HG03039 (cell line): ENCODE results near the gene TNFRSF1A.
"Not testable (repeated sequence)": the region's sequence is repeated elsewhere in the genome, so short reads cannot be mapped to it uniquely, and the experiment has no call there.

ENCODE experiments used
- ATAC-seq: cut with Tn5 transposase; IDR thresholded peaks from one replicate; pipeline ENCODE4 v1.9.1; 2021; ENCODE audit warnings: mild to moderate bottlenecking, moderate library complexity; ENCODE audit not compliant: unreplicated experiment

The TNFRSF1A gene

GRCh38 chr12:6338536-6338935, 3.3 kb downstream of the TNFRSF1A start:
- not testable (repeated sequence) for ATAC-seq

DNA sequence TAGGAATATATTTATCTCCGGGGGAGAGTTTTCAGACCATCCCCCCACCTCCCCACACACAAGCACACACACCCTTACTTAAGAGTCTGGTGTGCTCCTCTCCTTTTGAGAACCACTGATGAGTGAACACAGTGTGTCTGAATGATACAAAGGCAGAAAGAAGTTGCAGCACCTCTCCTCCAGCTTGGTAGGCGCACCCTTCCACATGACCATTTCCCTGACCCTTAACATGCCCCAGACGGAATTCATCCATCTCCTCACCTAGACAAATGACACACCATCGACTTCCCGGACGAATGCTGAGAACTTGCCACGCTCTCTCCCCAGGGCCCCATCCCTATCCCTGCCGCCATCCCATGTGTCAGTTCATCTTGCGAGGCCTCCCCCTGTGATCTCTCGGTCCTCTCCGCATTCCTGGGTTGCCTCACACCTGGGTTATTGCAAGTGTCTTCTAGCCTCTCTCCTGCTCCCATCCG, 3.9 kb downstream of the TNFRSF1A start:
- ATAC-seq = no peak

- no peak for ATAC-seq
Observed at GRCh38 chr12:6336889-6337853, 4.7 kb downstream of the TNFRSF1A start.

DNA sequence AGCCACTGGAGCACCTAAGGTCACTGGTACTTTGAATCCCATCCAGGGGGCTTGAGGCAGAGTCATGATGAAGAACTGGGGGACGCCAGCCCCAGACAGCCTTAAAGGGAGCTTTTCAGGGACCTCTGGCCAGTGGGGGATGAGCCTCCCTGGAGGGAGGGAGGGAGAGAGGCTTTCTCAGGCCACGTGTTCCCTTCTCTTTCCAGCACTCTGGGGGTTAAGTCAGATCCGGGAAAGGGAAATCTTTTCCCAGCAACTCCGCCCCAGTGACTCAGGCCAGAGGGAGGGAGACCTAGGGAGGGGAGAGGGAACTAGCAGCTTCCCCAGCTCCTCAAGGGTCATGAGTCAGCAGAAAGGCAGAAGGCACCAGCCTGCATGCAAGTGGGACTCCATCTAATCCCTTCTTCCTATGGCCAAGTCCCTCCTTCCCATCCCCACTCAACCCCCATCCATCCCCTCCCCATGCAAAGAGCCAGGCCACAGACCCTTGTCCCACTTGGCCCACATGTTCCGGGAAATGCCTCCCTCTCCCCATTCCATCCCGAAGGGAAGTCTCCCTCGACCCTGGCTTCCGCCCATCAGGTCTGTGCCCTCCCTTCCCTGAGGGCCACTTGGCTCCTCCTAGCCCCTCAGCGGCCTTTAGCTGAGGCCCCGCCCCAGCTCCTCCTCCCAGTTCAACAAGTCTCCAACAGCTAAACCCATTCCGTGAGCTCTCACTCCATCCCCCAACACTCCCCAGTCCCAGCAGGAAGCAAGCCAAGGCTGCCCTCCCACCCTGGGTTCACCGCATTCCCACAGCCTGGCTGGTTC, 5.6 kb downstream of the TNFRSF1A start:
- no peak for ATAC-seq

DNA sequence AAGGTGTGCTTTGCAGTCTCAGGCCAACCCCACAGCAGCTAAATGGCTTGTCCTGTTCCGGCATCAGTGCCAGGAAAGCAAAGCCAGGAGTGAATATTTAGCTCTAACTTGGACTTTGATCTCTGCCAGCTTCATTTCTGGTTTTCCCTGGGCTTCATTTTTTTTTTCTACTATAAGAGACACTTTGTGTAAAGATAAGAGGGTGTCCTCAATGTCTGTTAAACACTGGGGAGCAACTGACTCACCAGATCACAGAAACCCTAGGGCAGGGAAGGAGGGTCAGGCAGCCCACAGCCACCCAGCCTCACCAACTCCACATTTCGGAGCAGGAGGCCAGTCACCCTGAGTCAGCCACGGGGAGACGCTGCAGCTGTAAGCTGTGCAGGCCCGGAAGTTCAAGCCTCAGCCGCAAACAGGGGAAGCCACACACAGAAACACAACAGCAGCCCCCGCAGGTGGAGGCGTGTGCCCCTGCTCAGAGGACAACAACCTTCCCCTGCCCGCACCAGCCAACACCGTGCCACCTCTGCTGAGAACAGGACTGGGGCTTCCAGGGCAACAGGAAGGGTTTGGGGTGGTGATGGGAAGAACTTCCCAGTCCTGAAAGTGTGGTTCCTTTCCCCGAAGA, 6.3 kb downstream of the TNFRSF1A start:
- peak; percentile 50 for ATAC-seq

DNA sequence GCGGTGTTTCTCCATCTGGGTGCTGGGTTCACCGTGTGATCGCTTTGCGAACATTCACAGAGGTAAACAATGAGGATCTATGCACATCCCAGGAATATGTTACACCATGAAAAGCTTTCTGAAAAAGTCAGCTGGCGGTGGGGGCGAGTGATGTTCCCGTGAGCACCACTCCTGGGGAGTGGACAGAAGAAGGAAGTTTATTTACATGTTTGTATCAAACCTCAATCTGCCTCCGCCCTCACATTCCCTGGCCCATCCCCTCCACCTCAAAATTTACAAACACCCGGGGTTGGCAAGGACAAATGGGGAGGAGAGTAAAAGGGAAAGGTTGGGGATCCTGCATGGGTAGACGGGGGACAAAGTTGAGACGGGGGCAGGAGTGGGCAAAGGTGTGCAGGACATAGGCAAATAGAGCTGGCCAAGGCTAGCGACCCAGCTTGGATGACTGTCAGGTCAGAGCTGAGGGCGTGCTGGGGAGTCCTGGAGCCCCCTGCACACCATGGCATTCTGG, 6.9 kb downstream of the TNFRSF1A start:
- ATAC-seq = no peak

DNA sequence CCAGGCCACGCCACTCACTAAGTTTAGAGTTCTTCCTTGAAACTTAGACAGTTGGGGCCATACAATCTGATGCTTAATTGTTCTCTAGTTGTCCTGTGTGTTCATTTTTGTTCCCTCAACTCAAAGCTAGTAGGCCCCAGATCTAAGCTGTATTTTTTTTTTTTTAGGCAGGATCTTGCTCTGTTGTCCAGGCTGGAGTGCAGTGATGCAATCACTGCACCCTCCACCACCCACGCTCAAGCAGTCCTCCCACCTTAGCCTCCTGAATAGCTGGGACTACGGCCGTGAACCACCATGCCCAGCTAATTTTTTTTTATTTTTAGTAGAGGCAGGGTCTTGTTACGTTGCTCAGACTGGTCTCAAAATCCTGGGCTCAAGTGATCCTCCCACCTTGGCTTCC, 7.5 kb downstream of the TNFRSF1A start:
- ATAC-seq = no peak

DNA sequence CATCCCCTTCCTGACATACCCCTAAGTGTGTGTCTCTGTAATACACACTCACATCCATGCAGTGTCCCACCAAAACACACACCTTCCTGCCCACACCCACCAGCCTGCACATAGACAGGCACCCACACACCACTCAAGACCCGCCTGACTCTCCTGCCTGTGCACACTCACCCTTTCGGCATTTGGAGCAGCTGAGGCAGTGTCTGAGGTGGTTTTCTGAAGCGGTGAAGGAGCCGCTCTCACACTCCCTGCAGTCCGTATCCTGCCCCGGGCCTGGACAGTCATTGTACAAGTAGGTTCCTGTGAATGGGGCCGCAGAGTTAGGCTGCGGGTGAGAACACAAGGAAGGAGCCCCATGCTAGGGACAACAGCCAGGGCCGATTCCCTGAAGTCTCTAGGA, 8.3 kb downstream of the TNFRSF1A start:
- ATAC-seq = no peak

DNA sequence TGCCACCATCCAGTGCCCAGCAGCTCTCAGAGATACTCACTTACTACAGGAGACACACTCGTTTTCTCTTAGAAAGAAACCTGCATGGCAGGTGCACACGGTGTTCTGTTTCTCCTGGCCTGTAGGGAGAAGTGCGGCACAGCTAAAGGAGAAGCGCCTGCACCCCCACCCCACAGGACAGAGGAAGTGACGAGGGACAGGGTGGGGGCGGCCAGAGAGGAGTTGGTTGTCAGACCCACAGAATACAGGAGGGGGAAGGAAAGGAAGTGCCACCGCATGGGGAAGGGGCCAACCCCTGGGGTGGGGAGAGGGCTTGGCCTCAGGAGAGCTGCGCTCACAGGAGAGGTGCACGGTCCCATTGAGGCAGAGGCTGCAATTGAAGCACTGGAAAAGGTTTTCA, 8.8 kb downstream of the TNFRSF1A start:
- ATAC-seq = no peak

- ATAC-seq = no peak
Observed at GRCh38 chr12:6332459-6332858, 9.4 kb downstream of the TNFRSF1A start.

DNA sequence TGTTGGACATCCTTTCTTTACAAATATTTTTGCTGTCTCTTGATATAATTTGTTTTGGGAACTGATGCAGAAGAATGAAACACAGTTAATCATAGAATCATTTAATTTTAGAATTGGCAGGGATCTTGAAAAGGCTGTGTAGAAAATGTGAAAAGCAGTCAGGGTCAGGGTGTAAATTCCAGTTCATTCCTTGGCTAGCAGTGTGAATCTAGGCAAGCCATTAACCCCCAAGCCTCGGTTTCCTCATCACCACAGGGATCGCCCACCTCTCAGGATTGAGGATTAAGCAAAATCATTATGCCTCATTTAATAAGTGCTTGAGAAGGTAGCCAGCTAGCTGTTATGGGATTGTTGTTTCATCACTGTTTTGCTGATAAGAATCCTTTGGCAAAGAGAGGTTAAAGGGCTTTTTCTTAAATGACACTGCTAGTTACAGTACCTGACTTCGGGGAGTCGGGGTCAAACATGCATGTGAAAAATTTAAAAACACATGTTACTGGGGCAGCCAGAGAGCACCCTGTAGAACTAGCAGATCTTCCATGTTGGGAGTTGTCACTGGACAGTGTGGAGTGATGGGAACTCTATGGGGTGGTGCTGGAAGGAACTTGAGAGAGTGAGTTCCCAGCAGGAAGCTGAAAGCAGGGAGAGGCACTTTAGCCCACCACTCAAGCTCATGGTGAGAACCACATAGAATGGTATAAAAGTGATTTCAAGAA, 10.7 kb downstream of the TNFRSF1A start:
- no peak for ATAC-seq

DNA sequence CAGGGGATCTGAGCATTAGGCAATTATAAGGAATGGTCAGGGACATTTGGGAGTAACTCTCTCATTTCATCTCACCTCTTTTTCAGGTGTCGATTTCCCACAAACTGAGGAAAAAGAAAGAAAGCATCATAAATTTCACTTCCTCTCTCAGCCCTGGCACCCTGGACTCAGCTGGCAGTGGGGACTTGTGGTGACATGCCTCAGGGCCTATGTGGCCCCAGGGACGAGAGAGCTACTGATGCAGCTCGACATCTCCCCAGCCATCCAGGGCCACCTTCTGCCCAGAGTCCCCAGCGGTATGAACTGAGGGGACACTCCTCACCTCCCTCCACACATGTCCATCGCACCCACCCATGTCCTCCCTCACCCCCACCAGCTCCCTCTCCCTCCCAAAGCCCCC, 11.7 kb downstream of the TNFRSF1A start:
- ATAC-seq = no peak

DNA sequence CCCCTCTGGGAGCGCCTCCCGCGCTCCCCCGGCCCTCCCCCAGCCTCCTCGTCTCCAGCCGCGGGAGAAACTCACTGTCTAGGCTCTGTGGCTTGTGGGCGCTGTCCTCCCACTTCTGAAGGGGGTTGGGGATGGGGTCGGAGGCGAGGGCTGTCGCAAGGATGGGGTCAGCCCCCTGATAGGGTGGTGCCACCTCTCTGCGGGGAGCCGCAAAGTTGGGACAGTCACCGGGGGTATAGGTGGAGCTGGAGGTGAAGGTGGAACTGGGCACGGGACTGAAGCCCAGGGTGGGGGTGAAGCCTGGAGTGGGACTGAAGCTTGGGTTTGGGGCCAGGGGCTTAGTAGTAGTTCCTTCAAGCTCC, 12.2 kb downstream of the TNFRSF1A start:
- ATAC-seq = no peak

DNA sequence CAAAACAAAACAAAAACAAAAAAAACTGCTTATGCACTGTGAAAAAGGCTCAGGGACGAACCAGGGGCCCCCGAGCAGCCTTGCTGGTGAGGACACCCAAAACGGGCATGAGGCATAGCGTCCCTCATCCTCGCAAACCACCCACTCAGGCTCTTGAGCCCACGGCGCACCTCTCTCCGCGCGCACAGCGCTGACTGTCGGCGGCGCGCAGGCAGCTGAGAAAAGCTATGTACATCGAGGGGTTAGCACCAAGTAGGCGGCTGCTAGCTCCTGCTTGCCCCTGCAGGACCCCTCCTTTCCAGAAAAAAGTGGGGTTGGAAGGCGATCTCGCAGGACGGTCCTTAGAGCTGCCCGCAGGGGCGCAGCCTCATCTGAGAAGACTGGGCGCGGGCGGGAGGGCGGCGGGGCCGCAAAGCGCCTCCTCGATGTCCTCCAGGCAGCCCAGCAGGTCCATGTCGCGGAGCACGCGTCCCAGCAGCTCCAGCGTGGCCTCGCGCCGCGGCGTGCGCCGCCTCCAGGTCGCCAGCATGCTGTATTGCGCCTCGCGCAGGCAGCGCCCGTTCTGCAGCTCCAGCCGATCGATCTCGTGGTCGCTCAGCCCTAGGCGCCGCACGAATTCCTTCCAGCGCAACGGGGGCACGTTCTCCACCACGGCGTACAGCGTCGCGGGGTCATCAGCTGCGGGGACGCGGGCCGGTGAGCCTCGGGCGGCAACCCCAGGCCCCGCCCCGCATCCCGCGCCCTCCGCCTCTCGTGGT, 12.8 kb downstream of the TNFRSF1A start:
- no peak for ATAC-seq

GRCh38 chr12:6328045-6328779, 13.7 kb downstream of the TNFRSF1A start:
- no peak for ATAC-seq

DNA sequence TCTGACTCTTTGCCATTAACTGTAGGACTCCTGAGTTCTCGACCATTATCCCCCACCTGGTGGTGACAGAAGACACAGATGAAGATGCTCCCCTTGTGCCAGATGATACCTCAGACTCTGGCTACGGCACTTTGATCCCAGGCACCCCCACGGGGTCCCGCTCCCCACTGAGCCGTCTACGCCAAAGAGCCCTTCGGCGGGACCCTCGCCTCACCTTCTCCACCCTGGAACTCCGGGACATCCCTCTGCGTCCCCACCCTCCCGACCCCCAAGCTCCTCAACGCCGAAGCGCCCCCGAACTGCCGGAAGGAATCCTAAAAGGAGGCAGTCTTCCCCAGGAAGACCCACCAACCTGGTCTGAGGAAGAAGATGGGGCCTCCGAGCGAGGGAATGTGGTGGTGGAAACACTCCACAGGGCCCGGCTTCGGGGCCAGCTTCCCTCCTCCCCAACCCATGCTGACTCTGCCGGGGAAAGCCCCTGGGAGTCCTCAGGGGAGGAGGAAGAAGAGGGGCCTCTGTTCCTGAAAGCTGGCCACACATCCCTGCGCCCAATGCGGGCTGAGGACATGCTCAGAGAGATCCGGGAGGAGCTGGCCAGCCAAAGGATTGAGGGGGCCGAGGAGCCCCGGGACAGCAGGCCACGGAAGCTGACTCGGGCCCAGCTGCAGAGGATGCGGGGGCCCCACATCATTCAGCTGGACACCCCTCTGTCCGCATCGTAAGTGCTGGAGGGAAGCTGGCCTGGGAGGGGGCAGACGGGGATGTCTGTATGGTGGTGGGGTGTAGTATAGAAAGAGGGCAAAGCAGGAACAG, 14.4 kb downstream of the TNFRSF1A start:
- no peak for ATAC-seq

DNA sequence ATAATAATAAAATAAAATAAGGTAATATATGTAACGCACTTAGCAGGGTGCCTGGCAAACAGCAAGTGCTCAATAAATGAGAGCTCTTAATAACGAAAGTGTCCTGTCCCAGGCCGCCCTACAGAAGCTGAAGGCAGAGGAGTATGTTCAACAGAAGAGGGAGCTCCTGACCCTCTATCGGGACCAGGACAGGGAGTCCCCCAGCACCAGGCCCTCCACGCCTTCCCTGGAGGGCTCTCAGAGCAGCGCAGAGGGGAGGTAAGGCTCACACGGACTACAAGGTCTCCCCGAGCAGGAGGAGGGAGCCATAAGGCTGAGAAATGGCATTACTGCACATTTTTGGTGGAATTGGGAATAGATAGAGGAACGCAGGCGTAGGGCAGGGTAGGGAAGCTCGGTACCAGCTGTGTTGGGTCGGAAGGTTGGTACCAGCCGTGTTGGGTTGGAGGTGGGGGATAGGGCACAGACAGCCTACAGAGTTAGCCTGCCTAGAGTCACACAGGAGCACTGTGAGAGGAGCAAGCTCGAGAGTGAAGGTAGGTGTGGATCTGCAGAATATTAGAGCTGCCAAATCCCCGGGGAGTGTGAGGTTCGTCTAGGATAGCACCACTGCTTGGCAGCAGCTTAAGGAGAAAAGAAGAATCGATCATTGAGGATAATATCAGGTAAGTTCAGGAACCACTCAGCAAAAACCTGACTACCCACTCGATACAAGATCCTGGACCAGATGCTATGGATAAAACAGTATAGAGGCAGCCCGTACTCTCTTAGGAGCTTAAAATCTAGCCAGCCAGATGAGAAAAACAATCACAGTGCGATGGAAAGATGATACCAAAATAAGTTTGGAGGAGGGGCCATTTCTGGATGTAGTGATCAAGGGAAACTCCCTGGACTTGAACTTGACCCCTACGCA, 15.3 kb downstream of the TNFRSF1A start:
- no peak for ATAC-seq
